ENCODE measurements around the gene NME1.

The NME1 gene

DNA sequence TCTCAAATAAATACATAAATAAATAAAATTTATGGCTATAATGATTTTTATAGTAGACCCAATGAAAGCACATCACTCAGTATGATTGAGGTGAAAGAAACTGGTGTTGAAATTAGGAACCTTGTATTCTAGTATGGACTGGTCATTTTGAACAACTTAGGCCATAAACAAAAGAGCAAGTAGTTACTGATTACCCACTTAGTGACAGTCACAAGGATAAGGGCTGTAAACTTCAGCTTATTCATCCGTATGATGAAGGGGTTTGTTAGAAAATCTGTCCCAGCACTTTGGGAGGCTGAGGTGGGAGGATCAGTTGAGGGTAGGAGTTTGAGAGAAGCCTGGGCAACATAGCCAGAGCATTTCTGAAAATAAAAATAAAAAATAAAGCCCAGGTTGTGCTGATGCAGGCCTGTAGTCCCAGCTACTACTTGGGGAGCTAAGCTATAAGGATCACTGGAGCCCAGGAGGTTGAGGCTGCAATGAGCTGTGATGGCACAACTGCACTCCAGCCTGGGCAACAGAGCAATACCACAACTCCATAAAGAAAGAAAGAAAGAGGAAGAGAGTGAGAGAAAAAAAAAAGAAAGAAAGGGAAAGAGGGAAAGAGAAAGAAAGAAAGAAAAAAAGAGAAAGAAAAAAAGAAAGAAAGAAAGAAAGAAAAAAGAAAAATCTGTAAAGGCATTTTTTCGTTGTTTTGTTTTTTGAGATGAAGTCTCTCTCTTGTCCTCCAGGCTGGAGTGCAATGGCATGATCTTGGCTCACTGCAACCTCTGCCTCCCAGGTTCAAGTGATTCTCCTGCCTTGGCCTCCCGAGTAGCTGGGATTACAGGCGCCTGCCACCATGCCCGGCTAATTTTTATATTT, 28.5 kb upstream of the NME1 start:
- TF ChIP-seq SIN3A (IDR thresholded peaks at IDR 0.05; ENCODE audit: borderline replicate concordance, insufficient read depth, low read length) (no peak), TAF1 (IDR thresholded peaks at IDR 0.05; ENCODE audit: borderline replicate concordance, insufficient read depth, low read length) (no peak), POLR2AphosphoS5 (IDR thresholded peaks at IDR 0.05; ENCODE audit: low read depth, low read length) (no peak), REST (IDR thresholded peaks at IDR 0.05; ENCODE audit: insufficient read depth in 1 of 2, low read depth in 2 of 2, low read length in 2 of 2) (no peak), FOXP2 (optimal IDR thresholded peaks at IDR 0.05; ENCODE audit: borderline replicate concordance, extremely low read depth, extremely low read length, insufficient read depth) (no peak)

- TF ChIP-seq TAF1 (IDR thresholded peaks at IDR 0.05; ENCODE audit: borderline replicate concordance, insufficient read depth, low read length) (no peak), FOXP2 (optimal IDR thresholded peaks at IDR 0.05; ENCODE audit: borderline replicate concordance, extremely low read depth, extremely low read length, insufficient read depth) (no peak), REST (IDR thresholded peaks at IDR 0.05; ENCODE audit: insufficient read depth in 1 of 2, low read depth in 2 of 2, low read length in 2 of 2) (no peak), POLR2AphosphoS5 (IDR thresholded peaks at IDR 0.05; ENCODE audit: low read depth, low read length) (no peak), SIN3A (IDR thresholded peaks at IDR 0.05; ENCODE audit: borderline replicate concordance, insufficient read depth, low read length) (no peak)
Measured at GRCh38 chr17:51128076-51128475, 25.3 kb upstream of the NME1 start.

DNA sequence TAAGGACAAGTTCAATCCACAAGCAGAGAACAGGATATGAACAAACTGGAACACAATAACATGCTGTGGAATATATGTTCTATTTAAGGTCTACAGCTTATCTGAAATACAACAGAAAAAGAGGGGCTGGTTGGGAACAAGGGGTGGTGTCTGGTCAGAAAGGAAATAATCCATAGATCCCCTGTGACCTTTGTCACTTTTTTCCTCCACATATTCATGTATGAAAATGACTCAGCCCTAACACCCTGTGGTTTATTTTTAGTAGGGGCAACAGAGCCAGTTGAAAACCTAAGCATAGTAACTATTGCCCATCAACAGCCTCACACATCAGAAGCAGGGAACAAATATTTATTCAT, 20.4 kb upstream of the NME1 start:
- TF ChIP-seq TAF1 (IDR thresholded peaks at IDR 0.05; ENCODE audit: borderline replicate concordance, insufficient read depth, low read length), result no peak
- TF ChIP-seq SIN3A (IDR thresholded peaks at IDR 0.05; ENCODE audit: borderline replicate concordance, insufficient read depth, low read length), result no peak
- no peak for TF ChIP-seq FOXP2 (optimal IDR thresholded peaks at IDR 0.05; ENCODE audit: borderline replicate concordance, extremely low read depth, extremely low read length, insufficient read depth)
- no peak for TF ChIP-seq REST (IDR thresholded peaks at IDR 0.05; ENCODE audit: insufficient read depth in 1 of 2, low read depth in 2 of 2, low read length in 2 of 2)
- TF ChIP-seq POLR2AphosphoS5 (IDR thresholded peaks at IDR 0.05; ENCODE audit: low read depth, low read length), result no peak

DNA sequence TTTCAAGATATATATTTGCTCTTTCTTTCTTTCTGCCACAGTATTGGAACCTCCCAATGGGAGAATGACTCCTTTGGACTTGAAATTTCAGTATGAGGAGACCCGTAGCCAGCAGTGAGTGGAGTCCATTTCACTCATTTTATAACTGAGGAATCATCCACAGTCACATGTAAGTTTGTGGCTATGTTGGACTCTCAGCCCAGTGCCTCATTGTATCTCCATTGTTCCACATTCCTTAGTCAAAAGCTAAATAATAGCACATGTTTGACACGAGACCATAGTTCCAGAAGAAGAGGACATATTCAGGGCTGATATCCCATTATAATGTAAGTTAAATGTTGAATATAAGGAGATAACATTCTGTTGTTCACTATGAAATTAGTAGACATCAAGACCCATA, 20.0 kb upstream of the NME1 start:
- TF ChIP-seq SIN3A (IDR thresholded peaks at IDR 0.05; ENCODE audit: borderline replicate concordance, insufficient read depth, low read length) (no peak), REST (IDR thresholded peaks at IDR 0.05; ENCODE audit: insufficient read depth in 1 of 2, low read depth in 2 of 2, low read length in 2 of 2) (no peak), FOXP2 (optimal IDR thresholded peaks at IDR 0.05; ENCODE audit: borderline replicate concordance, extremely low read depth, extremely low read length, insufficient read depth) (no peak), POLR2AphosphoS5 (IDR thresholded peaks at IDR 0.05; ENCODE audit: low read depth, low read length) (no peak), TAF1 (IDR thresholded peaks at IDR 0.05; ENCODE audit: borderline replicate concordance, insufficient read depth, low read length) (no peak)
